ENCODE measurements around the gene MAGI2.
"Not testable (repeated sequence)": the region's sequence is repeated elsewhere in the genome, so short reads cannot be mapped to it uniquely, and the experiment has no call there.

Gene MAGI2

DNA sequence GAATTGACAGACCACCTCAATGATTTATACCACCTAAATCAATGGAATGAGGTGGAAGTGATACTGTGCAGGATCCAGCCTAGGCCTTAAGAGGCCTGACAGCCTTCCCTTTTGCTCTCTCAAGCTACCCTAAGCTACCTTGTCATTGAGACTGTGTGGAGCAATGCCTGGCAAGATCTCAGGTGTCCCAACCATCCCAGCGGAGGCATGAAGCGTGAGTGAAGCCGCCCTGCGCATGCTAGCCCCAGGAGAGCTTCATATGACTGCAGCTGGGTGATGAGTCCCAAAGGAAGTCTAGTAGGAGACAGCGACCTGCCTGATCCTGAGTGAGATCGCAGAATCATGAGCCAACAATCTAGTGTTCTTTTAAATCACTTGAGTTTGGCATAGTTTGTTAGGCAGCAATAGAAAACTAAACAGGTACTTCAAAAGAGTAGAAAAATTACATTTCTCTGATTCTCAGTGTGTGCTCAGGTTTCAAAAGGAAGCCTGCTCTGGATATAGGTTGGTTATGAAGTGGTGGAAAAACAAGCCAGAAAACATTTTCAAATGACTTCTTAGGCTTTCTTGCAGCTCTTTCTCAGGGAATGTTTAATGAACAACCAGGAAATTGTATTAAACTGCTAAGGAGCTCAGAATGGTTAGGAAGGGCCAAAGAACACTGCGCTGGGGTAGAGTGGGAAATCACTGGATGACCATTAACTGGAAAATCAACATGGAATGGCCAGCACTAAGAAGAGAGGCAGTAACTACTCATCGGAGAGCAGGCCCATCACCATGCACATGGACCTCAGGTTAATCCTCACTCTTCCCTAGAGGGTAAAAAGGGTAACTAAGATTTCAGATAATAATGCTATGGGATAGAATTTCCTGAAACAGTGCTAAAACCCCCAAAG is 1119.7 kb downstream of the MAGI2 start:
- in situ Hi-C loops (cut with HindIII; ENCODE audit: low sequenced_read_pairs), result no loop called here
- no peak overlapping the region for H3K4me3 ChIP-seq (ENCODE audit: low read depth, low read length)

DNA sequence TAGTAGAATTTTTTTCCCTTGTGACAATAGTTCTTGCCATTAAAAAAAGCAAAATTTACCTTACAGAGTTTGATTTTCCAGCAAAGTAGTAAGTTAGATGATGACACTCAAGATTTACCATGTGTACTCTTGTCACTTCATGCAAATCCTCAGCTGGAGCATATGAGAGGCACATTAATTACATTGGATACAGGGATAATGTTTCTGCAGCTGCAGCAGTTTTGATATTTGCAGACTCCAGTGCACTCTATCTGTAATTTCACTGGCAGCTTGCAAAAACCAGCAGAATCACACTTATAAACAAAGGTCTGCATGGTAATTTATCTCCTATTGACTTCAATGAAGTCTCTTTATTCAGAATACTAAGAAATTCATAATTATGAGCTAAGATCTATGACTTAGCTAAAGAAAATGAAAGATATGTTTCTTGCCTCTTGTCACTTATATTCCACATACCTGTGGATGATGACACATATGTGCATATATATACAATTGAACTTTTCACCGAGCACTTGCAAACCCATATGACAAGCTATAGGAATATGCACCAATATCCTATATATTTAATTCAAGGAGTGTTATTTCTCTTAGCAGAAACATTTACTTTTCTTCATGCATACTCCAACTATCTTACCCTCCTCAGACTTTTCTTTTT is 1124.3 kb downstream of the MAGI2 start:
- TF ChIP-seq, protein P1, sequence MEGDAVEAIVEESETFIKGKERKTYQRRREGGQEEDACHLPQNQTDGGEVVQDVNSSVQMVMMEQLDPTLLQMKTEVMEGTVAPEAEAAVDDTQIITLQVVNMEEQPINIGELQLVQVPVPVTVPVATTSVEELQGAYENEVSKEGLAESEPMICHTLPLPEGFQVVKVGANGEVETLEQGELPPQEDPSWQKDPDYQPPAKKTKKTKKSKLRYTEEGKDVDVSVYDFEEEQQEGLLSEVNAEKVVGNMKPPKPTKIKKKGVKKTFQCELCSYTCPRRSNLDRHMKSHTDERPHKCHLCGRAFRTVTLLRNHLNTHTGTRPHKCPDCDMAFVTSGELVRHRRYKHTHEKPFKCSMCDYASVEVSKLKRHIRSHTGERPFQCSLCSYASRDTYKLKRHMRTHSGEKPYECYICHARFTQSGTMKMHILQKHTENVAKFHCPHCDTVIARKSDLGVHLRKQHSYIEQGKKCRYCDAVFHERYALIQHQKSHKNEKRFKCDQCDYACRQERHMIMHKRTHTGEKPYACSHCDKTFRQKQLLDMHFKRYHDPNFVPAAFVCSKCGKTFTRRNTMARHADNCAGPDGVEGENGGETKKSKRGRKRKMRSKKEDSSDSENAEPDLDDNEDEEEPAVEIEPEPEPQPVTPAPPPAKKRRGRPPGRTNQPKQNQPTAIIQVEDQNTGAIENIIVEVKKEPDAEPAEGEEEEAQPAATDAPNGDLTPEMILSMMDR (IDR thresholded peaks at IDR 0.05; ENCODE audit: low read depth, low read length, missing control alignments), result no peak
- in situ Hi-C loops (cut with HindIII; ENCODE audit: low sequenced_read_pairs), result no loop called here
- DNase-seq (ENCODE audit: low read depth), result no peak
- H3K4me3 ChIP-seq (ENCODE audit: low read depth, low read length), result no peak overlapping the region

More for the DNA sequence above, 1119.7 kb downstream of the MAGI2 start:
- TF ChIP-seq, protein P1 (IDR thresholded peaks at IDR 0.05; ENCODE audit: low read depth, low read length, missing control alignments), result no peak
- no peak for DNase-seq (ENCODE audit: low read depth)

DNA sequence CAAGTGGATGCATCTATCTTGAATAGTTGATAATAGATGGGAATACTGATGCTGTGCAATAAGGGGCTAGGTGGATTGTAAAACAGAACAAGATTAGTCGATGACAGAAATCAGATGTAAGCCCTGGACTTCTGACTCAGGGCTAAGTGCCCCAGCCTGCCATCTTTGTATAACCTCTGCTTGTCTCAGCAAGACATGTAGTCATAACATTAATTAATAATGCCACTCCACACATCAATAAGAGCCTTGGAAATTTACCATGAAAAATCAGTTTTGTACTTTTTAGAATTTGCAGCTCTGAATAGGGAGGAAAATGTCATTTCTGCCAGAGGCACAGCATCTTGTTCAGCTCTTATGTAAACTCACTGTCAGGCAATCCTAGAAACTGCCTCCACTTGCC is 1125.7 kb downstream of the MAGI2 start:
- H3K4me3 ChIP-seq (ENCODE audit: low read depth, low read length), result no peak overlapping the region
- in situ Hi-C loops (cut with HindIII; ENCODE audit: low sequenced_read_pairs), result no loop called here
- no peak for DNase-seq (ENCODE audit: low read depth)
- TF ChIP-seq, protein P1 (IDR thresholded peaks at IDR 0.05; ENCODE audit: low read depth, low read length, missing control alignments), result no peak

DNA sequence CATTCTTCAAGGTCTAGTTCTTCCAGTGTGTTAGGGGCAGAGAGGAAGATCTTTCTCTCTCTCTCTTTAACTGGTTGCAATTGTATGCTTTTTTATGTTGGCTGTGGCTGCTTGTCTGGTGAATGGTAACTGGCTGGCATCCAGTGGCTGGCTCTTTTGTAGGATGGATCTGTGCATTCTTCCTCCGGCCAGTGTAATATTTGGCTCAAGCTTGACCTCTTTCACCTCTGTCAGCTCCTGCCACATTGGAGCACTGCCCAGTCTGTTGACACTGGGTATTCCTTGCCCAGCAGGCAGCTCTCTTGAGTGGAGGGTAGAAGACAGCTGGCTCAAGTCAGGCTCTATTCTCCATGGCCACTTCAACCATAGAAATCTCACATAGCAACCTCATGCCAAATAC is 1126.6 kb downstream of the MAGI2 start:
- DNase-seq (ENCODE audit: low read depth), result no peak

DNA sequence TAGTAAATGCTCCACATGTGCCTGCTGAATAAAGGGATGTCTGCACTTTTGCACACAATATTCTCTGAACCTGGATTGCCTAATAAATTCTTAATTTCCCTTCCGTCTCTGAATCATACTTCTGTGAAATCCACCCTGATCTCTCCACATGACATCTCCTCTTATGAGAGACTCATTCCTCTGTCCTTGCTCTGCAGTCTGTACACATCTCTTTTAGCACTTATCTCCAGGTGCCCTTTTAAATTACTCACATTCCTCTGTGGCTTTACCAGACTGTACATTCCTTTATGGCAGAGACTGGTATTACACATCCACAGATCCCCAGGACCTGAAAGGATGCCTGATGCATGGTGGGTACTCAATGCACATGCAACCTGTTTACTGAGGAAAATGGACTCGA is 1127.3 kb downstream of the MAGI2 start:
- no peak for DNase-seq (ENCODE audit: low read depth)
- in situ Hi-C loops (cut with HindIII; ENCODE audit: low sequenced_read_pairs), result no loop called here
- H3K4me3 ChIP-seq (ENCODE audit: low read depth, low read length), result no peak overlapping the region
- TF ChIP-seq, protein P1 (IDR thresholded peaks at IDR 0.05; ENCODE audit: low read depth, low read length, missing control alignments), result no peak

More for the DNA sequence above, 1126.6 kb downstream of the MAGI2 start:
- in situ Hi-C loops (cut with HindIII; ENCODE audit: low sequenced_read_pairs), result no loop called here
- no peak overlapping the region for H3K4me3 ChIP-seq (ENCODE audit: low read depth, low read length)
- TF ChIP-seq, protein P1 (IDR thresholded peaks at IDR 0.05; ENCODE audit: low read depth, low read length, missing control alignments), result no peak

DNA sequence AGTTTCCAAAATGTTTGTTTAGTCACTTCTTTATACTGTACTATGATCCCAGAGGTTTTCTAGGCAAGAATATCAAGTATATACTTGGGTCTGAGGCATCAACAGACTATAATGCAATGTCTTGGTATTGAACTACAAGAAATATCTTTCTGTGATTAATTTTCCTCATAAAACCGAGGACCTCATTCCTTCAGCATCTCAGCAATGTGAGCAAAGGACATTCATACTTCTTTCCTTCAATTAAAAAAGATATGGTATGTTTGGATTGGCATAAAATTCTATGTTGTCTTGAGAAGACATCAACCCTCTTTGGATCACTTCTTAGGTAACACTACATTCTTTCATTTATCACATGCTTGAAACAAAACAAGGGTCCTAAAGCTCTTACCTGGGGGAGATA is 1130.3 kb downstream of the MAGI2 start:
- in situ Hi-C loops (cut with HindIII; ENCODE audit: low sequenced_read_pairs), result no loop called here
- H3K4me3 ChIP-seq (ENCODE audit: low read depth, low read length), result no peak overlapping the region
- TF ChIP-seq, protein P1 (IDR thresholded peaks at IDR 0.05; ENCODE audit: low read depth, low read length, missing control alignments), result no peak

DNA sequence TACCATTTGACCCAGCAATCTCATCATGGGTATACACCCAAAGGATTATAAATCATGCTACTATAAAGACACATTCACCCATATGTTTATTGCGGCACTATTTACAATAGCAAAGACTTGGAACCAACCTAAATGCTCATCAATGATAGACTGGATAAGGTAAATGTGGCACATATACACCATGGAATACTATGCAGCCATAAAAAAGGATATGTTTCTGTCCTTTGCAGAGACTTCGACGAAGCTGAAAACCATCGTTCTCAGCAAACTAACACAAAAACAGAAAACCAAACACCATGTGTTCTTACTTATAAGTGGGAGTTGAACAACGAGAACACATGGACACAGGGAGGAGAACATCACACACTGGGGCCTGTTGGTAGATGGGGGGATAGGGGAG is 1131.2 kb downstream of the MAGI2 start:
- H3K4me3 ChIP-seq (ENCODE audit: low read depth, low read length); DNase-seq (ENCODE audit: low read depth); in situ Hi-C loops (cut with HindIII; ENCODE audit: low sequenced_read_pairs): not testable (repeated sequence)

More for the DNA sequence above, 1130.3 kb downstream of the MAGI2 start:
- DNase-seq (ENCODE audit: low read depth), result no peak

Measured in astrocyte of the cerebellum (primary cell).